ENCODE measurements around the gene LYPLA2.
A peak's percentile ranks its signal among the peaks of the same experiment; 100 is the strongest.

DNA sequence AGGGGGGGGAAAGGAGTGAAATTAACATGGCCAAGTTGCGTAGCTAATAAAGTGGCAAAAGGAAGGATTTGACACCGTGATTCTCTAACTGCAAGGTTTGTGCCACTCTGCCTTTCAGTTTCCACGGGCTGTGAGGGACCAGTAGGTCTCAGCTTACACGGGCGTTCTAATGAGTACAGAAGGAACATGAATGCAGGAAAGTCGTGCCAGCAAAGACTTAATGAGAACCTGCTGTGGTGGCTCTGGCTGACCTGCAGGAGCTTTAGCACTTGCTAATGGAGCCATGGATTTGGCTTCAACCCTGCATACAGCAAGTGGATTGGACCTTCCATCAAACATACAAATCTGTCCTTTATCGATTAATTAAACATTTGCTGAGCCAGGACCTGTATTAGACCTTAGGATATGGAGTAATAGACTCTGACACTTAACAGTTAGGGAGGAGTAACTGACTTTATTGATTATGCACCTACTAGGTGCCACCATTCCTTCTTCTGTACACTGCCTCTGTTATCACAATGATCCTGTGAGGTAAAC is 27.8 kb upstream of the LYPLA2 start:
- TF ChIP-seq MAX (IDR thresholded peaks at IDR 0.05; ENCODE audit: low read depth) (no peak), CTCF (IDR thresholded peaks at IDR 0.05) (no peak), REST (IDR thresholded peaks at IDR 0.05; ENCODE audit: low read depth, low read length) (no peak), EP300 (IDR thresholded peaks at IDR 0.05; ENCODE audit: borderline replicate concordance in 1 of 2, low read depth in 1 of 2, low read length in 1 of 2) (no peak), POLR2AphosphoS5 (IDR thresholded peaks at IDR 0.05; ENCODE audit: low read depth, low read length) (peak; percentile 24; the same call in 1 of the 2 replicates)
- TF ChIP-seq, protein P1, sequence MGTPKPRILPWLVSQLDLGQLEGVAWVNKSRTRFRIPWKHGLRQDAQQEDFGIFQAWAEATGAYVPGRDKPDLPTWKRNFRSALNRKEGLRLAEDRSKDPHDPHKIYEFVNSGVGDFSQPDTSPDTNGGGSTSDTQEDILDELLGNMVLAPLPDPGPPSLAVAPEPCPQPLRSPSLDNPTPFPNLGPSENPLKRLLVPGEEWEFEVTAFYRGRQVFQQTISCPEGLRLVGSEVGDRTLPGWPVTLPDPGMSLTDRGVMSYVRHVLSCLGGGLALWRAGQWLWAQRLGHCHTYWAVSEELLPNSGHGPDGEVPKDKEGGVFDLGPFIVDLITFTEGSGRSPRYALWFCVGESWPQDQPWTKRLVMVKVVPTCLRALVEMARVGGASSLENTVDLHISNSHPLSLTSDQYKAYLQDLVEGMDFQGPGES (IDR thresholded peaks at IDR 0.05; ENCODE audit: low read depth, low read length) = no peak

Data from SK-N-SH (cell line).